K562 (cell line): ENCODE data around the gene CHMP1A. TPM values are rescaled to one million over a fixed set of nuclear protein-coding genes. Genes with fewer than 3 reads are reported as not detected.
A peak's percentile ranks its signal among the peaks of the same experiment; 100 is the strongest.

ENCODE experiments used
- ATAC-seq: fragments of 200-7000 bp; cut with Tn5 transposase; 3 replicates; pipeline ENCODE4 v1.9.1; 2020; ENCODE audit warnings: moderate library complexity
- BruUV-seq: library from RNA; stranded (reverse); fragments of 400-500 nt; replicated peaks from 2 replicates; lab custom pipeline; 2021; lab: Mats Ljungman, UMichigan
- CTCF ChIA-PET: fragments of 300-600 bp; formaldehyde crosslinking; extraction: SDS; loops from one replicate; lab custom pipeline; 2021; ENCODE audit warnings: low intra/inter-chr PET ratio; lab: Yijun Ruan, JAX
- POLR2A ChIA-PET: fragments of 300-600, 350-650 bp; sonication (Branson Sonifier 250); formaldehyde crosslinking; extraction: SDS; loops from one replicate; lab custom pipeline; 2021; ENCODE audit warnings: antibody characterized with exemption, inconsistent platforms; lab: Yijun Ruan, JAX
- DNase-seq, 4 experiments: peaks; one replicate each; pipeline versions ENCODE4 v3.0.0 to v3.0.0-alpha.2; 2011 to 2018; ENCODE audit warnings: low spot score in 3 of 4, mixed read lengths in 3 of 4; ENCODE audit errors: extremely low read depth in 1 of 4
- FAIRE-seq: peaks from 2 replicates; lab custom pipeline; 2011; peaks lifted over from hg19 to GRCh38; lab: Jason Lieb, UNC
- H2AFZ ChIP-seq: 2 replicates; pipeline ENCODE4 v1.6.0; 2011; ENCODE audit warnings: low read depth, low read length, control low read depth, inconsistent platforms
- H3K27ac ChIP-seq: fragments of 200-600 bp; 3 replicates; pipeline ENCODE4 v1.8.0; 2011; ENCODE audit warnings: low read depth, mild to moderate bottlenecking, control low read depth, inconsistent platforms, low read length, moderate library complexity, mixed read lengths; ENCODE audit errors: extremely low read depth
- H3K27me3 ChIP-seq, 2 experiments: fragments of 300-600 bp in 1 of 2; 2 replicates in 1 of 2; 3 replicates in 1 of 2; pipeline versions ENCODE4 v1.6.0 to v1.8.0; 2011; ENCODE audit warnings: inconsistent platforms in 2 of 2, low read length in 2 of 2, mild to moderate bottlenecking in 1 of 2, mixed read lengths in 1 of 2, moderate library complexity in 1 of 2; ENCODE audit not compliant: control insufficient read depth in 2 of 2, insufficient read depth in 2 of 2
- H3K36me3 ChIP-seq: fragments of 300-600 bp; 3 replicates; pipeline ENCODE4 v1.8.0; 2011; ENCODE audit warnings: mild to moderate bottlenecking, low read length, inconsistent platforms; ENCODE audit not compliant: control insufficient read depth, insufficient read depth
- H3K4me1 ChIP-seq, 2 experiments: fragments of 200-600 bp in 1 of 2; replicated peaks in 1 of 2; 2 replicates in 1 of 2; 3 replicates in 1 of 2; pipeline versions ENCODE4 v1.5.1 to v1.8.0; 2011; ENCODE audit warnings: inconsistent platforms in 2 of 2, low read length in 2 of 2, mild to moderate bottlenecking in 1 of 2, mixed read lengths in 1 of 2, moderate library complexity in 1 of 2; ENCODE audit not compliant: control insufficient read depth in 2 of 2, insufficient read depth in 2 of 2
- H3K4me2 ChIP-seq: 2 replicates; pipeline ENCODE4 v1.6.1; 2011; ENCODE audit warnings: low read length, control low read depth, inconsistent platforms, mixed read lengths; ENCODE audit not compliant: insufficient read depth
- H3K4me3 ChIP-seq: fragments of 200-600 bp; sonication (generic), shearing (Covaris generic); 2 replicates; pipeline ENCODE4 v1.5.1; 2016; ENCODE audit warnings: control low read depth, inconsistent platforms
- H3K79me2 ChIP-seq: fragments of 200-600 bp; 3 replicates; pipeline ENCODE4 v1.8.0; 2011; ENCODE audit warnings: low read length, inconsistent platforms; ENCODE audit not compliant: control insufficient read depth, insufficient read depth
- H3K9ac ChIP-seq, 2 experiments: 2 replicates each; pipeline versions ENCODE4 v1.6.0 to v1.6.1; 2011; ENCODE audit warnings: low read depth in 2 of 2, low read length in 2 of 2, control low read depth in 1 of 2, inconsistent platforms in 1 of 2, mild to moderate bottlenecking in 1 of 2, mixed read lengths in 1 of 2; ENCODE audit not compliant: insufficient read depth in 1 of 2
- H3K9me1 ChIP-seq: one replicate; pipeline ENCODE4 v1.6.0; 2011; ENCODE audit warnings: inconsistent platforms, mild to moderate bottlenecking, low read length, moderate library complexity; ENCODE audit not compliant: control insufficient read depth, insufficient read depth
- H3K9me3 ChIP-seq: replicated peaks from 2 replicates; pipeline ENCODE4 v1.5.1; 2011; ENCODE audit warnings: low read depth, low read length, inconsistent platforms; ENCODE audit not compliant: control insufficient read depth, insufficient read depth
- H4K20me1 ChIP-seq: replicated peaks from 2 replicates; pipeline ENCODE4 v1.6.1; 2011; ENCODE audit warnings: low read length, inconsistent platforms, mixed read lengths; ENCODE audit not compliant: control insufficient read depth, insufficient read depth
- GATAD2B ChIP-seq: fragments of 450-650 bp; IDR thresholded peaks from 2 replicates; pipeline ENCODE4 v1.6.1; 2017; ENCODE audit warnings: mild to moderate bottlenecking, borderline replicate concordance
- MIER1 ChIP-seq: fragments of 450-650 bp; IDR thresholded peaks from 2 replicates; pipeline ENCODE4 v1.6.1; 2016; ENCODE audit warnings: antibody characterized with exemption, mild to moderate bottlenecking, low read depth
- SMARCC2 ChIP-seq: fragments of 450-650 bp; IDR thresholded peaks from 2 replicates; pipeline ENCODE4 v1.6.1; 2017; ENCODE audit warnings: antibody characterized with exemption, moderate library complexity, mild to moderate bottlenecking, low read depth
- SP2 ChIP-seq: IDR thresholded peaks from 2 replicates; pipeline ENCODE4 v1.6.1; 2011; ENCODE audit warnings: mild to moderate bottlenecking, low read depth, low read length, moderate library complexity; ENCODE audit not compliant: poor library complexity, severe bottlenecking; ENCODE audit errors: extremely low read depth
- TSC22D4 ChIP-seq: fragments of 450-650 bp; IDR thresholded peaks from 2 replicates; pipeline ENCODE4 v1.6.1; 2016; ENCODE audit warnings: missing genetic modification characterization, missing biosample characterization, control low read depth
- ZFP1 ChIP-seq: fragments of 450-650 bp; formaldehyde crosslinking; IDR thresholded peaks from 2 replicates; pipeline ENCODE4 v1.4.0; 2020; ENCODE audit warnings: mild to moderate bottlenecking, mixed read lengths
- WGBS: fragments of 100-300 bp; shearing (Covaris generic); methylation state at CpG from one replicate; pipeline ENCODE4 v1.1.6; 2016; ENCODE audit warnings: low coverage, mixed read lengths; ENCODE audit not compliant: insufficient coverage; ENCODE audit errors: missing lambda C conversion rate; 5-methylcytosine and 5-hydroxymethylcytosine counted together
- in situ Hi-C: fragments of 300-500 bp; cut with MboI; formaldehyde crosslinking; loops from 4 replicates; pipeline ENCODE4 v1.15.0; 2018; ENCODE audit warnings: inconsistent platforms, mixed read lengths
- intact Hi-C: fragments of 100-400 bp; cut with micrococcal nuclease; formaldehyde crosslinking; loops from 2 replicates; pipeline ENCODE4 v1.14.2; 2022
- polyA plus RNA-seq, 8 experiments: library from polyadenylated mRNA; depleted of rRNA in 4 of 8; stranded (reverse) in 5 of 8; unstranded in 3 of 8; fragments of >200 nt; fragmentation: Nextera tagmentation in 2 of 8; fragmentation: Illumina TruSeq in 1 of 8; extraction: Ambion mirVana in 2 of 8; extraction: Trizol in 1 of 8; gene quantifications; 2 replicates each; pipeline versions ENCODE4 v1.2.1 to v1.2.3, GENCODE V29; 2011 to 2014; ENCODE audit warnings: inconsistent platforms in 1 of 8, missing spikeins in 1 of 8
- total RNA-seq, 7 experiments: library from RNA; depleted of rRNA in 6 of 7; stranded (reverse); fragments of >200 nt in 6 of 7; fragmentation: Illumina TruSeq in 2 of 7; extraction: Trizol in 2 of 7; gene quantifications; 2 replicates each; pipeline versions ENCODE4 v1.2.1 to v1.2.3, GENCODE V29; 2011 to 2021; ENCODE audit warnings: low replicate concordance in 1 of 7
- TF ChIP-seq, protein P1 (sequence below), 2 experiments: fragments of 450-650 bp in 1 of 2; sonication (generic) in 1 of 2; formaldehyde crosslinking in 1 of 2; IDR thresholded peaks; 2 replicates each; pipeline versions ENCODE4 v1.7.1 to v1.9.0; 2016 to 2022; ENCODE audit warnings: inconsistent platforms in 1 of 2, mild to moderate bottlenecking in 1 of 2, missing genetic modification reagents in 1 of 2

CHMP1A gene
- total and polyA plus RNA-seq, 9 of the 15 experiments (the other 6 are each of a cell fraction or from before 2014, with no cell fraction given), result 0.83 to 79.9 (median 45.2) TPM

DNA sequence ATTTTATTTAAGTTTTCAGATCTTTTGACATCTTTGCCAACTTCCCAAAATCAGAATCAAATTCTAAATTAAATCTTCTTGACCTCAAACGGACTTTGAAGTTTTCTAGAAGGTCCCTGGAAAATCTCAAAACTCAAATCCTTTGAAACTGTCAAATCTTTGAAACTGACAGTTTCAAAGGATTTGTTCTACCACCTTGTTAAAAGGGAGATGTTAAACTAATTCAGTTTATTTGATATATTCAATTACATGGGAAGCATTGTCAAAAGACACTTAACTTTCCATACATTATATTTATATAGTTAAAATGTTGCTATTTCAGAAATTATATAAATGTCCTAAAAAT is 47.4 kb downstream of the CHMP1A start:
- H3K4me2 ChIP-seq, result no peak overlapping the region
- ChIA-PET POLR2A (no interaction called here), CTCF (no interaction called here)
- H3K79me2 ChIP-seq, result no peaks in the 10 kb centered on the region
- H3K4me1 ChIP-seq, result peaks cover 19 to 53% of the 10 kb centered on the region in 2 experiments; a peak in 4 of 5 replicates
- TF ChIP-seq TSC22D4 (tag) (no peak), ZFP1 (CRISPR knock-in tag) (no peak), SMARCC2 (no peak), MIER1 (peak; percentile 50; the same call in 1 of the 2 replicates), SP2 (no peak), GATAD2B (0 out of 2 replicates have a peak, but pooled peaks have one; percentile 19)
- TF ChIP-seq, protein P1, sequence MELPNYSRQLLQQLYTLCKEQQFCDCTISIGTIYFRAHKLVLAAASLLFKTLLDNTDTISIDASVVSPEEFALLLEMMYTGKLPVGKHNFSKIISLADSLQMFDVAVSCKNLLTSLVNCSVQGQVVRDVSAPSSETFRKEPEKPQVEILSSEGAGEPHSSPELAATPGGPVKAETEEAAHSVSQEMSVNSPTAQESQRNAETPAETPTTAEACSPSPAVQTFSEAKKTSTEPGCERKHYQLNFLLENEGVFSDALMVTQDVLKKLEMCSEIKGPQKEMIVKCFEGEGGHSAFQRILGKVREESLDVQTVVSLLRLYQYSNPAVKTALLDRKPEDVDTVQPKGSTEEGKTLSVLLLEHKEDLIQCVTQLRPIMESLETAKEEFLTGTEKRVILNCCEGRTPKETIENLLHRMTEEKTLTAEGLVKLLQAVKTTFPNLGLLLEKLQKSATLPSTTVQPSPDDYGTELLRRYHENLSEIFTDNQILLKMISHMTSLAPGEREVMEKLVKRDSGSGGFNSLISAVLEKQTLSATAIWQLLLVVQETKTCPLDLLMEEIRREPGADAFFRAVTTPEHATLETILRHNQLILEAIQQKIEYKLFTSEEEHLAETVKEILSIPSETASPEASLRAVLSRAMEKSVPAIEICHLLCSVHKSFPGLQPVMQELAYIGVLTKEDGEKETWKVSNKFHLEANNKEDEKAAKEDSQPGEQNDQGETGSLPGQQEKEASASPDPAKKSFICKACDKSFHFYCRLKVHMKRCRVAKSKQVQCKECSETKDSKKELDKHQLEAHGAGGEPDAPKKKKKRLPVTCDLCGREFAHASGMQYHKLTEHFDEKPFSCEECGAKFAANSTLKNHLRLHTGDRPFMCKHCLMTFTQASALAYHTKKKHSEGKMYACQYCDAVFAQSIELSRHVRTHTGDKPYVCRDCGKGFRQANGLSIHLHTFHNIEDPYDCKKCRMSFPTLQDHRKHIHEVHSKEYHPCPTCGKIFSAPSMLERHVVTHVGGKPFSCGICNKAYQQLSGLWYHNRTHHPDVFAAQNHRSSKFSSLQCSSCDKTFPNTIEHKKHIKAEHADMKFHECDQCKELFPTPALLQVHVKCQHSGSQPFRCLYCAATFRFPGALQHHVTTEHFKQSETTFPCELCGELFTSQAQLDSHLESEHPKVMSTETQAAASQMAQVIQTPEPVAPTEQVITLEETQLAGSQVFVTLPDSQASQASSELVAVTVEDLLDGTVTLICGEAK (IDR thresholded peaks at IDR 0.05), result 0 out of 2 replicates have a peak, but pooled peaks have one; percentile 1
- TF ChIP-seq, protein P1 (CRISPR knock-in tag; IDR thresholded peaks at IDR 0.05), result no peak
- H3K9me1 ChIP-seq, result no peaks in the 10 kb centered on the region
- no peaks in the 10 kb centered on the region for H3K36me3 ChIP-seq
- DNase-seq (no peak), FAIRE-seq (no peak), ATAC-seq (no peak)
- H2AFZ ChIP-seq, result peak overlapping the region; percentile 86
- H3K27me3 ChIP-seq, result no peaks in the 10 kb centered on the region
- H3K9ac ChIP-seq, result no peak overlapping the region
- in situ Hi-C loops (no loop called here), intact Hi-C loops (no loop called here)
- no peak overlapping the region for H3K4me3 ChIP-seq
- WGBS, result 16% methylated on average over 1 of the region's 1 CpG
- no peak overlapping the region for H3K27ac ChIP-seq
- no peaks in the 10 kb centered on the region for H4K20me1 ChIP-seq
- H3K9me3 ChIP-seq, result no peaks in the 10 kb centered on the region
- no TSS peak for BruUV-seq
